ENCODE results near the gene STEAP3. TPM values are rescaled to one million over a fixed set of nuclear protein-coding genes. Genes with fewer than 3 reads are reported as not detected.

The STEAP3 gene
- total RNA-seq (2014; rRNA removed; shearing (Covaris generic)) = 9.8 and 13.9 TPM in 2 replicates

GRCh38 chr2:119223521-119224390 lies at the start of gene STEAP3:
Gene STEAP3, plus strand, starts transcription at chr2:119223834. Its CDS starts 7,179 bp downstream, at chr2:119231013.
- peak; percentile 77 for DNase-seq (ENCODE audit: low read depth)

GRCh38 chr2:119174216-119174992 lies 49.2 kb upstream of the STEAP3 start:
- peak; percentile 19 for DNase-seq (ENCODE audit: low read depth)

GRCh38 chr2:119174993-119175347 lies 48.7 kb upstream of the STEAP3 start:
- DNase-seq (ENCODE audit: low read depth) = peak; percentile 56

GRCh38 chr2:119175517-119175916 lies 48.1 kb upstream of the STEAP3 start:
- no peak for DNase-seq (ENCODE audit: low read depth)

- DNase-seq (ENCODE audit: low read depth) = no peak
These were observed 46.3 kb upstream of the STEAP3 start for GRCh38 chr2:119177171-119177837.

- no peak for DNase-seq (ENCODE audit: low read depth)
These were observed 45.8 kb upstream of the STEAP3 start for GRCh38 chr2:119177838-119178190.

GRCh38 chr2:119178776-119179175 lies 44.9 kb upstream of the STEAP3 start:
- no peak for DNase-seq (ENCODE audit: low read depth)

- DNase-seq (ENCODE audit: low read depth) = peak; percentile 76
These were observed 44.4 kb upstream of the STEAP3 start for GRCh38 chr2:119179202-119179601.

GRCh38 chr2:119179991-119180390 lies 43.6 kb upstream of the STEAP3 start:
- DNase-seq (ENCODE audit: low read depth) = peak; percentile 30

GRCh38 chr2:119180892-119181291 lies 42.7 kb upstream of the STEAP3 start:
- no peak for DNase-seq (ENCODE audit: low read depth)

GRCh38 chr2:119181391-119181790 lies 42.2 kb upstream of the STEAP3 start:
- no peak for DNase-seq (ENCODE audit: low read depth)

GRCh38 chr2:119181791-119182445 lies 41.7 kb upstream of the STEAP3 start:
- no peak for DNase-seq (ENCODE audit: low read depth)

- DNase-seq (ENCODE audit: low read depth) = no peak
These were observed 39.1 kb upstream of the STEAP3 start for GRCh38 chr2:119184512-119184911.

- DNase-seq (ENCODE audit: low read depth) = no peak
These were observed 33.1 kb upstream of the STEAP3 start for GRCh38 chr2:119190321-119191111.

GRCh38 chr2:119192893-119193292 lies 30.7 kb upstream of the STEAP3 start:
- DNase-seq (ENCODE audit: low read depth) = no peak

GRCh38 chr2:119195001-119195400 lies 28.6 kb upstream of the STEAP3 start:
- no peak for DNase-seq (ENCODE audit: low read depth)

- no peak for DNase-seq (ENCODE audit: low read depth)
These were observed 27.7 kb upstream of the STEAP3 start for GRCh38 chr2:119195887-119196286.

- peak; percentile 67 for DNase-seq (ENCODE audit: low read depth)
These were observed 27.1 kb upstream of the STEAP3 start for GRCh38 chr2:119196301-119197125.

- no peak for DNase-seq (ENCODE audit: low read depth)
These were observed 26.6 kb upstream of the STEAP3 start for GRCh38 chr2:119197126-119197405.

- no peak for DNase-seq (ENCODE audit: low read depth)
These were observed 25.9 kb upstream of the STEAP3 start for GRCh38 chr2:119197529-119198239.
